ENCODE data around the gene MEGF8.

Gene MEGF8

GRCh38 chr19:42284066-42284501, 41.4 kb upstream of the MEGF8 start:
- Histone ChIP-seq H3K4me3 (ENCODE audit: low read depth, low read length) (no peak overlapping the region), H3K9me3 (ENCODE audit: control insufficient read depth, low read length) (no peaks in the 10 kb centered on the region), H3K4me2 (ENCODE audit: low read length) (no peak overlapping the region), H3K27ac (no peak overlapping the region), H3K4me1 (peaks cover 41% of the 10 kb centered on the region), H3K27me3 (ENCODE audit: control insufficient read depth, insufficient read depth, low read length) (no peaks in the 10 kb centered on the region), H3K9ac (no peak overlapping the region), H3K79me2 (peaks cover 1% of the 10 kb centered on the region), H2AFZ (no peak overlapping the region), H3K36me3 (ENCODE audit: control insufficient read depth, insufficient read depth, low read length) (no peaks in the 10 kb centered on the region)
- TF ChIP-seq CTCF (IDR thresholded peaks at IDR 0.05), result no peak

- no peaks in the 10 kb centered on the region for H3K27me3 ChIP-seq (ENCODE audit: control insufficient read depth, insufficient read depth, low read length)
- TF ChIP-seq CTCF (IDR thresholded peaks at IDR 0.05), result no peak
- H3K4me3 ChIP-seq (ENCODE audit: low read depth, low read length), result peak overlapping the region; percentile 46
- H3K36me3 ChIP-seq (ENCODE audit: control insufficient read depth, insufficient read depth, low read length), result no peaks in the 10 kb centered on the region
- peaks cover 36% of the 10 kb centered on the region for H3K4me1 ChIP-seq
- peak overlapping the region; percentile 63 for H3K4me2 ChIP-seq (ENCODE audit: low read length)
- no peaks in the 10 kb centered on the region for H3K9me3 ChIP-seq (ENCODE audit: control insufficient read depth, low read length)
- peak overlapping the region; percentile 66 for H2AFZ ChIP-seq
- H3K27ac ChIP-seq, result peak overlapping the region; percentile 56
- no peak overlapping the region for H3K9ac ChIP-seq
- H3K79me2 ChIP-seq, result no peaks in the 10 kb centered on the region
Observed at GRCh38 chr19:42284591-42285341, 40.7 kb upstream of the MEGF8 start.

- peak overlapping the region; percentile 56 for H3K27ac ChIP-seq
- TF ChIP-seq CTCF (IDR thresholded peaks at IDR 0.05), result no peak
Observed at GRCh38 chr19:42285541-42285941, 39.9 kb upstream of the MEGF8 start.

GRCh38 chr19:42285988-42286348, 39.5 kb upstream of the MEGF8 start:
- no peaks in the 10 kb centered on the region for H3K27me3 ChIP-seq (ENCODE audit: control insufficient read depth, insufficient read depth, low read length)
- no peaks in the 10 kb centered on the region for H3K9me3 ChIP-seq (ENCODE audit: control insufficient read depth, low read length)
- H3K4me2 ChIP-seq (ENCODE audit: low read length), result peak overlapping the region; percentile 63
- no peaks in the 10 kb centered on the region for H3K36me3 ChIP-seq (ENCODE audit: control insufficient read depth, insufficient read depth, low read length)
- no peak overlapping the region for H3K4me3 ChIP-seq (ENCODE audit: low read depth, low read length)
- TF ChIP-seq CTCF (IDR thresholded peaks at IDR 0.05), result no peak
- H2AFZ ChIP-seq, result no peak overlapping the region
- H3K4me1 ChIP-seq, result peaks cover 36% of the 10 kb centered on the region
- no peaks in the 10 kb centered on the region for H3K79me2 ChIP-seq
- no peak overlapping the region for H3K9ac ChIP-seq
- peak overlapping the region; percentile 56 for H3K27ac ChIP-seq

More at GRCh38 chr19:42285541-42285941, 39.9 kb upstream of the MEGF8 start:
- Histone ChIP-seq H2AFZ (no peak overlapping the region), H3K9ac (no peak overlapping the region), H3K27me3 (ENCODE audit: control insufficient read depth, insufficient read depth, low read length) (no peaks in the 10 kb centered on the region), H3K4me2 (ENCODE audit: low read length) (peak overlapping the region; percentile 63), H3K4me3 (ENCODE audit: low read depth, low read length) (no peak overlapping the region), H3K36me3 (ENCODE audit: control insufficient read depth, insufficient read depth, low read length) (no peaks in the 10 kb centered on the region), H3K9me3 (ENCODE audit: control insufficient read depth, low read length) (no peaks in the 10 kb centered on the region), H3K4me1 (peaks cover 36% of the 10 kb centered on the region), H3K79me2 (no peaks in the 10 kb centered on the region)
